Measurements from ENCODE around the gene KCNMB1. TPM values are rescaled to one million over a fixed set of nuclear protein-coding genes. Genes with fewer than 3 reads are reported as not detected.

KCNMB1 gene
- total RNA-seq, 3 donors from 2014 or later: 1.5 to 59.1 (median 5.5) TPM

GRCh38 chr5:170332058-170332457 is 57.1 kb downstream of the KCNMB1 start:
- no peak for TF ChIP-seq CTCF (IDR thresholded peaks at IDR 0.05)
- no peaks in the 10 kb centered on the region for H3K4me1 ChIP-seq (ENCODE audit: low read depth)
- intact Hi-C loops (cut with DNase I, micrococcal nuclease): loop anchor here in 1 of 2 donors (10.0 kb wide), 1 partner anchor 57 kb away; no protein-coding TSS in a partner anchor
- no peak for DNase-seq
- ATAC-seq: no peak
- H3K4me3 ChIP-seq: no peak overlapping the region
- no peaks in the 10 kb centered on the region for H3K9me3 ChIP-seq
- no peaks in the 10 kb centered on the region for H3K36me3 ChIP-seq (ENCODE audit: low read depth)

GRCh38 chr5:170330568-170331054 is 58.6 kb downstream of the KCNMB1 start:
- no peaks in the 10 kb centered on the region for H3K9me3 ChIP-seq
- H3K4me1 ChIP-seq (ENCODE audit: low read depth): no peaks in the 10 kb centered on the region
- TF ChIP-seq CTCF (IDR thresholded peaks at IDR 0.05): no peak
- no peak overlapping the region for H3K4me3 ChIP-seq
- DNase-seq: no peak
- intact Hi-C loops (cut with DNase I, micrococcal nuclease): loop anchor here in 1 of 2 donors (10.0 kb wide), 1 partner anchor 56 kb away; no protein-coding TSS in a partner anchor
- H3K36me3 ChIP-seq (ENCODE audit: low read depth): no peaks in the 10 kb centered on the region
- ATAC-seq: no peak

- H3K4me3 ChIP-seq: no peak overlapping the region
- no peaks in the 10 kb centered on the region for H3K4me1 ChIP-seq (ENCODE audit: low read depth)
- intact Hi-C loops (cut with DNase I, micrococcal nuclease): no loop called here
- no peak for TF ChIP-seq CTCF (IDR thresholded peaks at IDR 0.05)
- no peaks in the 10 kb centered on the region for H3K36me3 ChIP-seq (ENCODE audit: low read depth)
- ATAC-seq (no peak), DNase-seq (no peak)
- H3K9me3 ChIP-seq: no peaks in the 10 kb centered on the region
Measured at GRCh38 chr5:170329524-170329923, 59.6 kb downstream of the KCNMB1 start.

GRCh38 chr5:170327829-170328228 is 61.3 kb downstream of the KCNMB1 start:
- Histone ChIP-seq H3K9me3 (no peaks in the 10 kb centered on the region), H3K4me3 (no peak overlapping the region), H3K4me1 (ENCODE audit: low read depth) (no peaks in the 10 kb centered on the region), H3K36me3 (ENCODE audit: low read depth) (no peaks in the 10 kb centered on the region)
- no peak for ATAC-seq
- DNase-seq: no peak
- intact Hi-C loops (cut with DNase I, micrococcal nuclease): no loop called here
- TF ChIP-seq CTCF (IDR thresholded peaks at IDR 0.05): no peak

GRCh38 chr5:170327168-170327567 is 62.0 kb downstream of the KCNMB1 start:
- DNase-seq (no peak), ATAC-seq (no peak)
- intact Hi-C loops (cut with DNase I, micrococcal nuclease): no loop called here
- Histone ChIP-seq H3K36me3 (ENCODE audit: low read depth) (no peaks in the 10 kb centered on the region), H3K4me3 (no peak overlapping the region), H3K9me3 (no peaks in the 10 kb centered on the region), H3K4me1 (ENCODE audit: low read depth) (no peaks in the 10 kb centered on the region)
- TF ChIP-seq CTCF (IDR thresholded peaks at IDR 0.05): no peak

Other genes starting within 250 kb of the KCNMB1 start
- not detected for gene C5orf58, start 156.4 kb downstream of the KCNMB1 start, total RNA-seq
- gene LCP2, start 91.6 kb downstream of the KCNMB1 start, total RNA-seq: 10 to 100 TPM; 13.5 to 24.5 (median 22.9) TPM
- under 1 TPM in 1 of 3 donors, not detected in 2; 0.79 TPM for gene KCNIP1, start 114.7 kb upstream of the KCNMB1 start, total RNA-seq